Parathyroid adenoma (tissue), 2 donors: ENCODE data around the gene ACTMAP.

ENCODE experiments used
- H2AFZ ChIP-seq: fragments of 300-600 bp; sonication (generic); one replicate; pipeline ENCODE4 v1.7.0; 2017; ENCODE audit warnings: antibody characterized with exemption, mild to moderate bottlenecking
- H3K27ac ChIP-seq: fragments of 300-600 bp; sonication (generic); one replicate; pipeline ENCODE4 v1.7.0; 2017
- H3K27me3 ChIP-seq: fragments of 300-600 bp; sonication (generic); one replicate; pipeline ENCODE4 v1.7.0; 2017; ENCODE audit warnings: low read length; ENCODE audit not compliant: control insufficient read depth, insufficient read depth
- H3K36me3 ChIP-seq: fragments of 300-600 bp; sonication (generic); one replicate; pipeline ENCODE4 v1.7.0; 2017; ENCODE audit warnings: low read length; ENCODE audit not compliant: control insufficient read depth, insufficient read depth
- H3K4me1 ChIP-seq: fragments of 300-600 bp; sonication (generic); one replicate; pipeline ENCODE4 v1.7.0; 2017; ENCODE audit warnings: control low read depth
- H3K4me2 ChIP-seq: fragments of 300-600 bp; sonication (generic); one replicate; pipeline ENCODE4 v1.7.0; 2017; ENCODE audit warnings: low read length
- H3K4me3 ChIP-seq: fragments of 300-600 bp; sonication (generic); one replicate; pipeline ENCODE4 v1.7.0; 2017; ENCODE audit warnings: low read depth, low read length
- H3K79me2 ChIP-seq: fragments of 300-600 bp; sonication (generic); one replicate; pipeline ENCODE4 v1.7.0; 2017; ENCODE audit warnings: control low read depth
- H3K9ac ChIP-seq: fragments of 300-600 bp; sonication (generic); one replicate; pipeline ENCODE4 v1.7.0; 2017; ENCODE audit warnings: mild to moderate bottlenecking
- H3K9me3 ChIP-seq: fragments of 300-600 bp; sonication (generic); one replicate; pipeline ENCODE4 v1.7.0; 2017; ENCODE audit warnings: low read length; ENCODE audit not compliant: control insufficient read depth
- CTCF ChIP-seq: fragments of 300-600 bp; sonication (generic); IDR thresholded peaks from one replicate; pipeline ENCODE4 v1.7.0; 2017; ENCODE audit warnings: antibody characterized with exemption, mild to moderate bottlenecking
- donor health status: primary hyperparathyroidism.

Gene ACTMAP

GRCh38 chr19:40743926-40744325, 6.4 kb downstream of the ACTMAP start:
- no peak overlapping the region for H3K9ac ChIP-seq
- no peak overlapping the region for H3K4me3 ChIP-seq
- H3K4me1 ChIP-seq = peaks cover 2% of the 10 kb centered on the region
- no peak for TF ChIP-seq CTCF
- no peaks in the 10 kb centered on the region for H3K9me3 ChIP-seq
- no peaks in the 10 kb centered on the region for H3K79me2 ChIP-seq
- no peak overlapping the region for H2AFZ ChIP-seq
- no peak overlapping the region for H3K4me2 ChIP-seq
- no peaks in the 10 kb centered on the region for H3K36me3 ChIP-seq
- H3K27me3 ChIP-seq = no peaks in the 10 kb centered on the region
- no peak overlapping the region for H3K27ac ChIP-seq

- no peak overlapping the region for H2AFZ ChIP-seq
- H3K4me2 ChIP-seq = no peak overlapping the region
- no peaks in the 10 kb centered on the region for H3K79me2 ChIP-seq
- no peak overlapping the region for H3K4me3 ChIP-seq
- H3K27me3 ChIP-seq = no peaks in the 10 kb centered on the region
- H3K9ac ChIP-seq = no peak overlapping the region
- TF ChIP-seq CTCF = no peak
- H3K9me3 ChIP-seq = no peaks in the 10 kb centered on the region
- no peaks in the 10 kb centered on the region for H3K36me3 ChIP-seq
- H3K27ac ChIP-seq = no peak overlapping the region
- H3K4me1 ChIP-seq = peaks cover 2% of the 10 kb centered on the region
These were observed 7.4 kb downstream of the ACTMAP start for GRCh38 chr19:40742886-40743285.

GRCh38 chr19:40742477-40742876, 7.8 kb downstream of the ACTMAP start:
- Histone ChIP-seq H3K9me3 (no peaks in the 10 kb centered on the region), H3K4me2 (no peak overlapping the region), H3K79me2 (no peaks in the 10 kb centered on the region), H2AFZ (no peak overlapping the region), H3K27me3 (no peaks in the 10 kb centered on the region), H3K9ac (no peak overlapping the region), H3K4me3 (no peak overlapping the region), H3K4me1 (peaks cover 2% of the 10 kb centered on the region), H3K36me3 (no peaks in the 10 kb centered on the region), H3K27ac (no peak overlapping the region)
- no peak for TF ChIP-seq CTCF

- Histone ChIP-seq H3K9ac (no peak overlapping the region), H3K9me3 (no peaks in the 10 kb centered on the region), H3K27ac (no peak overlapping the region), H3K27me3 (no peaks in the 10 kb centered on the region), H3K4me1 (peaks cover 2% of the 10 kb centered on the region), H2AFZ (no peak overlapping the region), H3K36me3 (no peaks in the 10 kb centered on the region), H3K79me2 (no peaks in the 10 kb centered on the region), H3K4me3 (no peak overlapping the region), H3K4me2 (no peak overlapping the region)
- TF ChIP-seq CTCF = no peak
These were observed 8.5 kb downstream of the ACTMAP start for GRCh38 chr19:40741527-40742390.

- no peak overlapping the region for H3K4me3 ChIP-seq
- no peaks in the 10 kb centered on the region for H3K79me2 ChIP-seq
- H3K36me3 ChIP-seq = no peaks in the 10 kb centered on the region
- H2AFZ ChIP-seq = no peak overlapping the region
- TF ChIP-seq CTCF = no peak
- no peaks in the 10 kb centered on the region for H3K27me3 ChIP-seq
- no peak overlapping the region for H3K27ac ChIP-seq
- H3K4me2 ChIP-seq = no peak overlapping the region
- H3K9ac ChIP-seq = no peak overlapping the region
- no peaks in the 10 kb centered on the region for H3K9me3 ChIP-seq
- peaks cover 2% of the 10 kb centered on the region for H3K4me1 ChIP-seq
These were observed 9.5 kb downstream of the ACTMAP start for GRCh38 chr19:40740747-40741146.
